ENCODE results near the gene IPO7.
A peak's percentile ranks its signal among the peaks of the same experiment; 100 is the strongest.

IPO7 gene

Small RNA genes within 50 kb of the gene (small RNA-seq; reads per million reads assigned to genes)
- gene SNORA23: 898 reads per million, percentile 99 among the genes with 10 or more reads in this experiment
